ENCODE results near the gene URI1.

URI1 gene

DNA sequence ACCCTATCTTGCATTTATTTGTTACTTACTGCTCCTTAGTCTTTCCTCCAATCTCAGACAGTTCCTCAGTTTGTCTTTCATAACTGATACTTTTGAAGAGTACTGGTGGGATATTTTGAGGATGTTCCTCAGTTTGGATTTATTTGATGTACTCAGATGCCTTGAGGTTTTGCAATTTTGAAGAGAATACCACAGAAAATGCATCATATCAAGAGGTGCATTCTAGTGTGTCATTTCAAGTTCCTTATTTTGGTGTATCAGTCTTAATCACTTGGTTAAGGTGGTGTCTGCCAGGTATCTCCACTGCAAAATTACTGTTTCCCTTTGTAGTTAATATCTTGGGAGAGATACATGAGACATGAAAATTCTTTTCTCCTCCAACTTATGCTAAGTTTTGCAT, 75.1 kb downstream of the URI1 start (continued):
- TF ChIP-seq, protein P1, sequence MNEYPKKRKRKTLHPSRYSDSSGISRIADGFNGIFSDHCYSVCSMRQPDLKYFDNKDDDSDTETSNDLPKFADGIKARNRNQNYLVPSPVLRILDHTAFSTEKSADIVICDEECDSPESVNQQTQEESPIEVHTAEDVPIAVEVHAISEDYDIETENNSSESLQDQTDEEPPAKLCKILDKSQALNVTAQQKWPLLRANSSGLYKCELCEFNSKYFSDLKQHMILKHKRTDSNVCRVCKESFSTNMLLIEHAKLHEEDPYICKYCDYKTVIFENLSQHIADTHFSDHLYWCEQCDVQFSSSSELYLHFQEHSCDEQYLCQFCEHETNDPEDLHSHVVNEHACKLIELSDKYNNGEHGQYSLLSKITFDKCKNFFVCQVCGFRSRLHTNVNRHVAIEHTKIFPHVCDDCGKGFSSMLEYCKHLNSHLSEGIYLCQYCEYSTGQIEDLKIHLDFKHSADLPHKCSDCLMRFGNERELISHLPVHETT (tag by site-specific recombination; IDR thresholded peaks at IDR 0.05): no peak
- no peak for TF ChIP-seq ZNF16 (tag by site-specific recombination; IDR thresholded peaks at IDR 0.05; ENCODE audit: low read depth)
- TF ChIP-seq GLIS2 (tag by site-specific recombination; IDR thresholded peaks at IDR 0.05): no peak
- no peak for TF ChIP-seq ZNF596 (tag by site-specific recombination; IDR thresholded peaks at IDR 0.05)
- TF ChIP-seq ZNF776 (tag by site-specific recombination; IDR thresholded peaks at IDR 0.05; ENCODE audit: borderline replicate concordance): no peak
- TF ChIP-seq ZNF324 (tag by site-specific recombination; IDR thresholded peaks at IDR 0.05): no peak
- TF ChIP-seq, protein P2, sequence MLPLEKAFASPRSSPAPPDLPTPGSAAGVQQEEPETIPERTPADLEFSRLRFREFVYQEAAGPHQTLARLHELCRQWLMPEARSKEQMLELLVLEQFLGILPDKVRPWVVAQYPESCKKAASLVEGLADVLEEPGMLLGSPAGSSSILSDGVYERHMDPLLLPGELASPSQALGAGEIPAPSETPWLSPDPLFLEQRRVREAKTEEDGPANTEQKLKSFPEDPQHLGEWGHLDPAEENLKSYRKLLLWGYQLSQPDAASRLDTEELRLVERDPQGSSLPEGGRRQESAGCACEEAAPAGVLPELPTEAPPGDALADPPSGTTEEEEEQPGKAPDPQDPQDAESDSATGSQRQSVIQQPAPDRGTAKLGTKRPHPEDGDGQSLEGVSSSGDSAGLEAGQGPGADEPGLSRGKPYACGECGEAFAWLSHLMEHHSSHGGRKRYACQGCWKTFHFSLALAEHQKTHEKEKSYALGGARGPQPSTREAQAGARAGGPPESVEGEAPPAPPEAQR (tag by site-specific recombination; IDR thresholded peaks at IDR 0.05): no peak
- TF ChIP-seq, protein P3, sequence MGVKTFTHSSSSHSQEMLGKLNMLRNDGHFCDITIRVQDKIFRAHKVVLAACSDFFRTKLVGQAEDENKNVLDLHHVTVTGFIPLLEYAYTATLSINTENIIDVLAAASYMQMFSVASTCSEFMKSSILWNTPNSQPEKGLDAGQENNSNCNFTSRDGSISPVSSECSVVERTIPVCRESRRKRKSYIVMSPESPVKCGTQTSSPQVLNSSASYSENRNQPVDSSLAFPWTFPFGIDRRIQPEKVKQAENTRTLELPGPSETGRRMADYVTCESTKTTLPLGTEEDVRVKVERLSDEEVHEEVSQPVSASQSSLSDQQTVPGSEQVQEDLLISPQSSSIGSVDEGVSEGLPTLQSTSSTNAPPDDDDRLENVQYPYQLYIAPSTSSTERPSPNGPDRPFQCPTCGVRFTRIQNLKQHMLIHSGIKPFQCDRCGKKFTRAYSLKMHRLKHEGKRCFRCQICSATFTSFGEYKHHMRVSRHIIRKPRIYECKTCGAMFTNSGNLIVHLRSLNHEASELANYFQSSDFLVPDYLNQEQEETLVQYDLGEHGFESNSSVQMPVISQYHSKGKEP (tag by site-specific recombination; IDR thresholded peaks at IDR 0.05): no peak

DNA sequence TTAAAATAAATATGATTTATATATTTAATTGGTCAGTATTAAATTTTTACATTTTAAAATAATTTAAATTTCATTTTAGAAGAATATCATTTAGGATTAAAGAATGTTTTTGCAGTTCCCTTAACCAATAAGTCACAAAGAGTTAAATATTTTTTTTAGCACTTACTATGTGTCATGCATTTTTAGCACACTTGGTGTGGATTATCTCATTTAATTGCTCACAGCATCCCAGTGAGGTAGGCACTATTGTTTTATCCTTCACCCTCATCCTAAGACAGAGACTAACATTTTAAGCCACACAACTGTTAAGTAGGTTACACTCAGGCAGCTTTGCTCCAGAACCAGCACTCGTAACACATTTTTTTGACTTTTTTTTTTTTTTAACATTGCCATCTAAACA, 78.2 kb downstream of the URI1 start:
- Histone ChIP-seq H3K27ac (ENCODE audit: extremely low read depth, low read depth, low read length) (no peak overlapping the region), H3K4me3 (ENCODE audit: low read depth, low read length) (no peak overlapping the region), H3K4me1 (ENCODE audit: control insufficient read depth, insufficient read depth, low read length) (no peaks in the 10 kb centered on the region), H3K9me3 (ENCODE audit: control insufficient read depth, insufficient read depth, low read depth, low read length) (no peaks in the 10 kb centered on the region), H3K36me3 (ENCODE audit: control insufficient read depth in 2 of 2, insufficient read depth in 1 of 2, low read length in 2 of 2) (peaks cover 9 to 74% of the 10 kb centered on the region in 2 experiments)
- TF ChIP-seq ZNF473 (tag by site-specific recombination; IDR thresholded peaks at IDR 0.05): no peak
- TF ChIP-seq ZNF362 (tag by site-specific recombination; IDR thresholded peaks at IDR 0.05): peak; percentile 52; the same call in 1 of the 2 replicates
- TF ChIP-seq ZBTB49 (tag by site-specific recombination; IDR thresholded peaks at IDR 0.05; ENCODE audit: low read depth): no peak
- TF ChIP-seq ZNF664 (tag by site-specific recombination; IDR thresholded peaks at IDR 0.05): peak; percentile 95
- ChIA-PET POLR2A (no interaction called here), CTCF (interaction anchor here (0.6 to 2.1 kb wide), 4 partner anchors 16 to 646 kb away, joined by 3 to 7 read pairs (median 3); no protein-coding TSS in a partner anchor)

- peaks cover 6% of the 10 kb centered on the region; the same call in 1 of the 2 replicates for H3K9me3 ChIP-seq (ENCODE audit: control insufficient read depth, insufficient read depth, low read depth, low read length)
- TF ChIP-seq ZNF280D (tag by site-specific recombination; IDR thresholded peaks at IDR 0.05): peak; percentile 56; the same call in 1 of the 2 replicates
- TF ChIP-seq ZSCAN16 (tag by site-specific recombination; IDR thresholded peaks at IDR 0.05): no peak
- TF ChIP-seq, protein P4, sequence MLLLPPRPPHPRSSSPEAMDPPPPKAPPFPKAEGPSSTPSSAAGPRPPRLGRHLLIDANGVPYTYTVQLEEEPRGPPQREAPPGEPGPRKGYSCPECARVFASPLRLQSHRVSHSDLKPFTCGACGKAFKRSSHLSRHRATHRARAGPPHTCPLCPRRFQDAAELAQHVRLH (tag by site-specific recombination; IDR thresholded peaks at IDR 0.05): peak; percentile 62
- H3K4me1 ChIP-seq (ENCODE audit: control insufficient read depth, insufficient read depth, low read length): peaks cover 2% of the 10 kb centered on the region; the same call in 1 of the 2 replicates
- CTCF ChIA-PET: interaction anchor here (0.7 kb wide), 1 partner anchor 331 kb away, joined by 3 read pairs; no protein-coding TSS in a partner anchor
- H3K36me3 ChIP-seq (ENCODE audit: control insufficient read depth in 2 of 2, insufficient read depth in 1 of 2, low read length in 2 of 2): peaks cover 0 to 74% of the 10 kb centered on the region in 2 experiments; a peak in 2 of 3 replicates
- POLR2A ChIA-PET: no interaction called here
- H3K27ac ChIP-seq (ENCODE audit: extremely low read depth, low read depth, low read length): no peak overlapping the region
- no peak overlapping the region for H3K4me3 ChIP-seq (ENCODE audit: low read depth, low read length)
These were observed 80.6 kb downstream of the URI1 start for GRCh38 chr19:30022659-30023058.

Data from HEK293 (cell line).